NCI-H1048 (cell line): Measurements from ENCODE around the gene TRIM71.
"Not testable (repeated sequence)": the region's sequence is repeated elsewhere in the genome, so short reads cannot be mapped to it uniquely, and the experiment has no call there.

Source experiments
- DNase-seq: peaks from one replicate; lab custom pipeline; 2025; lab: John Stamatoyannopoulos, UW

TRIM71 gene

GRCh38 chr3:32934150-32934742 lies 116.4 kb downstream of the TRIM71 start:
- DNase-seq: no peak

GRCh38 chr3:32937331-32937730 lies 119.5 kb downstream of the TRIM71 start:
- DNase-seq: no peak

- DNase-seq: not testable (repeated sequence)
Observed at GRCh38 chr3:32939531-32940284, 121.9 kb downstream of the TRIM71 start.

GRCh38 chr3:32940726-32941125 lies 122.9 kb downstream of the TRIM71 start:
- DNase-seq: no peak

GRCh38 chr3:32945136-32945535 lies 127.3 kb downstream of the TRIM71 start:
- DNase-seq: no peak

GRCh38 chr3:32945598-32945997 lies 127.8 kb downstream of the TRIM71 start:
- not testable (repeated sequence) for DNase-seq

- no peak for DNase-seq
Observed at GRCh38 chr3:32946973-32947788, 129.4 kb downstream of the TRIM71 start.
